Keratinocyte (primary cell): ENCODE results near the gene MALAT1.

Experiments used
- CTCF ChIP-seq, 3 experiments: IDR thresholded peaks in 1 of 3; conservative IDR thresholded peaks in 1 of 3; optimal IDR thresholded peaks in 1 of 3; 2 replicates in 2 of 3; 3 replicates in 1 of 3; pipeline versions ENCODE3 to v1.5.1; 2011; ENCODE audit warnings: low read length in 3 of 3, mild to moderate bottlenecking in 3 of 3, moderate library complexity in 2 of 3, control low read depth in 1 of 3, inconsistent platforms in 1 of 3; ENCODE audit not compliant: insufficient read depth in 2 of 3; ENCODE audit errors: extremely low read depth in 1 of 3
- EZH2 ChIP-seq: IDR thresholded peaks from one replicate; pipeline ENCODE4 v1.6.1; 2012; ENCODE audit warnings: inconsistent platforms, mild to moderate bottlenecking, low read length, moderate library complexity

- TF ChIP-seq EZH2 (no peak), CTCF (optimal IDR thresholded peaks at IDR 0.05 in 1 of 3, IDR thresholded peaks at IDR 0.05 in 1 of 3, conservative IDR thresholded peaks at IDR 0.05 in 1 of 3; ENCODE audit: extremely low read depth in 1 of 3, insufficient read depth in 2 of 3, low read length in 3 of 3) (peak; percentile 54 to 77 (median 67))
Observed at GRCh38 chr11:65471447-65471891, 27.4 kb upstream of the MALAT1 start.
